Measurements from ENCODE around the gene C1orf115. TPM values are rescaled to one million over a fixed set of nuclear protein-coding genes. Genes with fewer than 3 reads are reported as not detected.

C1orf115 gene
- total RNA-seq (2012; rRNA removed) (under 0.01 and 0.18 TPM in 2 replicates), polyA plus RNA-seq (2012; rRNA removed) (0.06 and 0.07 TPM in 2 replicates), Bru-seq, nascent RNA (percentile 15 among the genes with signal in this experiment), BruChase-seq, experiment 1, labeled RNA remaining after a 6-hour chase (percentile 19 among the genes with signal in this experiment), BruChase-seq, experiment 2, labeled RNA remaining after a 2-hour chase (percentile 12 among the genes with signal in this experiment)
- 0.05 and 0.08 TPM in 2 replicates for polyA plus RNA-seq (2012; cell fraction: cytosol; rRNA removed)
- polyA plus RNA-seq (2012; cell fraction: nucleus; rRNA removed; ENCODE audit: low replicate concordance) = 0.03 and 0.05 TPM in 2 replicates
- long read RNA-seq, partial matches to known transcripts = 0 of 2 reads
- long read RNA-seq, other reads (novel, unspliced or antisense) = 0 of 2 reads

- POLR2A ChIA-PET (ENCODE audit: unreplicated experiment) = no interaction called here
- Histone ChIP-seq H4K20me1 (ENCODE audit: insufficient read depth, low read length) (no peaks in the 10 kb centered on the region), H2AFZ (replicated peaks; ENCODE audit: low read length, poor library complexity) (peak within 1 kb of the TSS; percentile 93), H3K79me1 (ENCODE audit: low read depth in 1 of 2, low read length in 2 of 2) (no peaks in the 10 kb centered on the region), H2BK20ac (ENCODE audit: low read depth, low read length) (no peak within 1 kb of the TSS), H3K27me3 (ENCODE audit: control insufficient read depth, insufficient read depth, low read length) (peaks cover 36% of the 10 kb centered on the region), H3K27ac (ENCODE audit: insufficient read depth, low read length) (no peak within 1 kb of the TSS), H2AK9ac (replicated peaks; ENCODE audit: low read depth, low read length, poor library complexity) (no peak within 1 kb of the TSS), H3K9ac (ENCODE audit: low read depth, low read length) (no peak within 1 kb of the TSS), H4K91ac (ENCODE audit: insufficient read depth, low read depth, low read length) (no peak within 1 kb of the TSS), H3K18ac (ENCODE audit: low read depth, low read length) (no peak within 1 kb of the TSS), H3K4ac (ENCODE audit: low read depth, low read length) (no peak within 1 kb of the TSS), H2AK5ac (ENCODE audit: low read depth, low read length) (no peak within 1 kb of the TSS), H4K5ac (ENCODE audit: low read depth, low read length) (no peak within 1 kb of the TSS), H3K4me2 (ENCODE audit: low read depth, low read length) (peak within 1 kb of the TSS; percentile 95), H3K14ac (replicated peaks; ENCODE audit: low read depth, low read length) (no peak within 1 kb of the TSS), H2BK5ac (ENCODE audit: low read depth, low read length, poor library complexity, severe bottlenecking) (no peak within 1 kb of the TSS), H3K4me1 (ENCODE audit: control insufficient read depth, insufficient read depth, low read length) (no peaks in the 10 kb centered on the region), H2BK120ac (ENCODE audit: low read depth, low read length) (no peak within 1 kb of the TSS), H3K9me1 (ENCODE audit: insufficient read depth, low read length) (no peaks in the 10 kb centered on the region), H3K23ac (ENCODE audit: low read depth, low read length) (no peak within 1 kb of the TSS), H3K56ac (ENCODE audit: extremely low read depth, insufficient read depth, low read length) (no peak within 1 kb of the TSS), H2BK15ac (ENCODE audit: low read depth, low read length) (no peak within 1 kb of the TSS), H3K36me3 (ENCODE audit: control insufficient read depth, insufficient read depth, low read length) (no peaks in the 10 kb centered on the region), H4K8ac (ENCODE audit: low read depth in 2 of 2, low read length in 2 of 2) (no peak within 1 kb of the TSS), H3K4me3 (ENCODE audit: insufficient read depth, low read depth, low read length) (peak within 1 kb of the TSS; percentile 76), H3K9me3 (ENCODE audit: control insufficient read depth, insufficient read depth, low read length) (no peaks in the 10 kb centered on the region)
- no TSS peak for BruUV-seq (replicated peaks)
- WGBS, 2 experiments (ENCODE audit: extremely low coverage in 2 of 2, insufficient read length in 1 of 2) = 5% methylated on average over 39 of the region's 96 CpGs; no CpG with 5 or more reads in 1 of the 2 experiments
- intact Hi-C loops (cut with micrococcal nuclease) = loop anchor here (1.0 kb wide), 2 partner anchors 43 to 86 kb away; no protein-coding TSS in a partner anchor
- dilution Hi-C loops (cut with HindIII; ENCODE audit: low sequenced_read_pairs, unreplicated experiment) = no loop called here
- in situ Hi-C loops (cut with MboI; ENCODE audit: low sequenced_read_pairs) = no loop called here
- peak; percentile 93 for ATAC-seq (ENCODE audit: low read depth)
- TF ChIP-seq CTCF (conservative IDR thresholded peaks at IDR 0.05; ENCODE audit: low read depth, low read length) (peak; percentile 68), SMC3 (IDR thresholded peaks at IDR 0.05; ENCODE audit: low read depth, low read length) (peak; percentile 54), RAD21 (IDR thresholded peaks at IDR 0.05; ENCODE audit: low read length) (peak; percentile 38), MAZ (IDR thresholded peaks at IDR 0.05; ENCODE audit: borderline replicate concordance, low read depth, low read length) (peak; percentile 65; the same call in 1 of the 2 replicates), POLR2A (IDR thresholded peaks at IDR 0.05; ENCODE audit: low read depth, low read length) (no peak)
- CTCF ChIA-PET = interaction anchor here (0.5 kb wide), 1 partner anchor 491 kb away, joined by 3 read pairs; no protein-coding TSS in a partner anchor
- DNase-seq = peak; percentile 13
Observed at GRCh38 chr1:220690140-220691052, at the start of gene C1orf115. C1orf115 (plus strand) TSS chr1:220690363; CDS start chr1:220690403, 40 bp downstream.
